ENCODE measurements around the gene ADGRA1. TPM values are rescaled to one million over a fixed set of nuclear protein-coding genes. Genes with fewer than 3 reads are reported as not detected.

The ADGRA1 gene
- total and polyA plus RNA-seq, 10 of the 15 experiments (the other 5 are each of a cell fraction or from before 2014, with no cell fraction given), result not detected

DNA sequence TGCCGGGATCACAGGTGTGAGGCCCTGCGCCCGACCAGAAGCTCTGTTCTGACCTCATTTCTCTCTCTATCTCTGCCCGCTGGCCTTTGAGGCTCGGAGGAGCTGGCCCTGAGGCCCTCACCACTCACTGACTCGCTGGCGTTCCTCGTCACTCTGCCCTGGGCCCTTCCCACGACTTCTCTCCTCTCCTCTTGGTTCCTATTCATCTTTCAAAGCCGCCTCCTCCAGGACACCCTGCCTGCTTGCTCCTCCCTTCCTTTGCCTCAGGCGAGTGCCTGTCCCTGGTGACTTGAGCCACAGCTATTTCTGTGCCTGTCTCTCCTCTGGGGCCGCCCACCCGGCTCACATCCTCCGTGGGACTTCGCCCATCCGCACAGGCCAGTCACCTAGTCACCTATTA, 17.3 kb upstream of the ADGRA1 start:
- H3K27ac ChIP-seq (ENCODE audit: control insufficient read depth, insufficient read depth), result no peak overlapping the region
- WGBS (ENCODE audit: insufficient coverage, insufficient replicate concordance, low lambda C conversion rate, missing lambda C conversion rate), result 32% methylated on average over 16 of the region's 16 CpGs
- no peaks in the 10 kb centered on the region for H3K27me3 ChIP-seq (replicated peaks in 1 of 2; ENCODE audit: control insufficient read depth in 2 of 2, insufficient read depth in 2 of 2, low read length in 1 of 2)
- ATAC-seq (no peak), DNase-seq (ENCODE audit: low read depth, low spot score) (no peak), FAIRE-seq (no peak)
- SMC1A ChIA-PET (ENCODE audit: uncharacterized antibody, unreplicated experiment), result no interaction called here
- no peak overlapping the region for H2AFZ ChIP-seq (ENCODE audit: control insufficient read depth, low read depth, low read length)
- TF ChIP-seq STAT3 (IDR thresholded peaks at IDR 0.05; ENCODE audit: low read depth, low read length) (no peak), MTA2 (IDR thresholded peaks at IDR 0.05; ENCODE audit: low read depth) (no peak), RFX5 (IDR thresholded peaks at IDR 0.05; ENCODE audit: low read depth, low read length) (no peak)
- POLR2A ChIA-PET, result no interaction called here
- no peaks in the 10 kb centered on the region for H3K4me1 ChIP-seq (ENCODE audit: control insufficient read depth, insufficient read depth, low read length)
- no peaks in the 10 kb centered on the region for H3K9me3 ChIP-seq (replicated peaks; ENCODE audit: control insufficient read depth, insufficient read depth, low read length)
- no peak overlapping the region for H3K4me2 ChIP-seq (ENCODE audit: control insufficient read depth, insufficient read depth)
- in situ Hi-C loops (cut with MboI), result no loop called here
- RAD21 ChIA-PET (ENCODE audit: unreplicated experiment), result interaction anchor here (0.6 kb wide), 1 partner anchor 961 kb away, joined by 4 read pairs; no protein-coding TSS in a partner anchor
- no TSS peak for BruUV-seq (replicated peaks)
- CTCF ChIA-PET, result no interaction called here
- H3K79me2 ChIP-seq (ENCODE audit: control insufficient read depth, insufficient read depth, low read length), result no peaks in the 10 kb centered on the region
- no peaks in the 10 kb centered on the region for H4K20me1 ChIP-seq (ENCODE audit: control insufficient read depth, insufficient read depth)
- H3K36me3 ChIP-seq (ENCODE audit: control insufficient read depth in 2 of 2, insufficient read depth in 2 of 2, low read length in 1 of 2), result no peaks in the 10 kb centered on the region
- H3K4me3 ChIP-seq, result no peak overlapping the region
- no peak overlapping the region for H3K9ac ChIP-seq (ENCODE audit: control insufficient read depth, insufficient read depth, low read length)
- intact Hi-C loops (cut with micrococcal nuclease; ENCODE audit: unreplicated experiment), result no loop called here

- Histone ChIP-seq H3K79me2 (ENCODE audit: control insufficient read depth, insufficient read depth, low read length) (no peaks in the 10 kb centered on the region), H3K4me2 (ENCODE audit: control insufficient read depth, insufficient read depth) (no peak overlapping the region), H4K20me1 (ENCODE audit: control insufficient read depth, insufficient read depth) (no peaks in the 10 kb centered on the region), H3K9me3 (replicated peaks; ENCODE audit: control insufficient read depth, insufficient read depth, low read length) (no peaks in the 10 kb centered on the region), H3K36me3 (ENCODE audit: control insufficient read depth in 2 of 2, insufficient read depth in 2 of 2, low read length in 1 of 2) (no peaks in the 10 kb centered on the region), H3K9ac (ENCODE audit: control insufficient read depth, insufficient read depth, low read length) (no peak overlapping the region), H3K27me3 (replicated peaks in 1 of 2; ENCODE audit: control insufficient read depth in 2 of 2, insufficient read depth in 2 of 2, low read length in 1 of 2) (no peaks in the 10 kb centered on the region), H2AFZ (ENCODE audit: control insufficient read depth, low read depth, low read length) (no peak overlapping the region), H3K4me1 (ENCODE audit: control insufficient read depth, insufficient read depth, low read length) (no peaks in the 10 kb centered on the region), H3K4me3 (no peak overlapping the region), H3K27ac (ENCODE audit: control insufficient read depth, insufficient read depth) (no peak overlapping the region)
- intact Hi-C loops (cut with micrococcal nuclease; ENCODE audit: unreplicated experiment) (no loop called here), in situ Hi-C loops (cut with MboI) (no loop called here)
- POLR2A ChIA-PET, result no interaction called here
- WGBS (ENCODE audit: insufficient coverage, insufficient replicate concordance, low lambda C conversion rate, missing lambda C conversion rate), result 37% methylated on average over 20 of the region's 21 CpGs
- no peak for DNase-seq (ENCODE audit: low read depth, low spot score)
- FAIRE-seq, result no peak
- no TSS peak for BruUV-seq (replicated peaks)
- ATAC-seq, result no peak
- RAD21 ChIA-PET (ENCODE audit: unreplicated experiment), result no interaction called here
- SMC1A ChIA-PET (ENCODE audit: uncharacterized antibody, unreplicated experiment), result no interaction called here
- CTCF ChIA-PET, result no interaction called here
- TF ChIP-seq, protein P1, sequence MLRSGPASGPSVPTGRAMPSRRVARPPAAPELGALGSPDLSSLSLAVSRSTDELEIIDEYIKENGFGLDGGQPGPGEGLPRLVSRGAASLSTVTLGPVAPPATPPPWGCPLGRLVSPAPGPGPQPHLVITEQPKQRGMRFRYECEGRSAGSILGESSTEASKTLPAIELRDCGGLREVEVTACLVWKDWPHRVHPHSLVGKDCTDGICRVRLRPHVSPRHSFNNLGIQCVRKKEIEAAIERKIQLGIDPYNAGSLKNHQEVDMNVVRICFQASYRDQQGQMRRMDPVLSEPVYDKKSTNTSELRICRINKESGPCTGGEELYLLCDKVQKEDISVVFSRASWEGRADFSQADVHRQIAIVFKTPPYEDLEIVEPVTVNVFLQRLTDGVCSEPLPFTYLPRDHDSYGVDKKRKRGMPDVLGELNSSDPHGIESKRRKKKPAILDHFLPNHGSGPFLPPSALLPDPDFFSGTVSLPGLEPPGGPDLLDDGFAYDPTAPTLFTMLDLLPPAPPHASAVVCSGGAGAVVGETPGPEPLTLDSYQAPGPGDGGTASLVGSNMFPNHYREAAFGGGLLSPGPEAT (IDR thresholded peaks at IDR 0.05; ENCODE audit: low read depth), result no peak
- TF ChIP-seq BCLAF1 (IDR thresholded peaks at IDR 0.05), result no peak
- TF ChIP-seq YY1 (IDR thresholded peaks at IDR 0.05; ENCODE audit: low read depth, low read length), result no peak
- no peak for TF ChIP-seq BACH1 (IDR thresholded peaks at IDR 0.05; ENCODE audit: borderline replicate concordance)
- TF ChIP-seq NRF1 (conservative IDR thresholded peaks at IDR 0.05; ENCODE audit: low read depth, low read length), result no peak
- no peak for TF ChIP-seq PAX8 (IDR thresholded peaks at IDR 0.05)
- TF ChIP-seq JUNB (IDR thresholded peaks at IDR 0.05), result no peak
- TF ChIP-seq PML (IDR thresholded peaks at IDR 0.05; ENCODE audit: low read length), result no peak
- no peak for TF ChIP-seq KLF5 (IDR thresholded peaks at IDR 0.05; ENCODE audit: partially characterized antibody)
Observed at GRCh38 chr10:133070810-133071209, 16.9 kb upstream of the ADGRA1 start.
